ENCODE results near the gene TTC24.
"Not testable (repeated sequence)": the region's sequence is repeated elsewhere in the genome, so short reads cannot be mapped to it uniquely, and the experiment has no call there.

Gene TTC24

DNA sequence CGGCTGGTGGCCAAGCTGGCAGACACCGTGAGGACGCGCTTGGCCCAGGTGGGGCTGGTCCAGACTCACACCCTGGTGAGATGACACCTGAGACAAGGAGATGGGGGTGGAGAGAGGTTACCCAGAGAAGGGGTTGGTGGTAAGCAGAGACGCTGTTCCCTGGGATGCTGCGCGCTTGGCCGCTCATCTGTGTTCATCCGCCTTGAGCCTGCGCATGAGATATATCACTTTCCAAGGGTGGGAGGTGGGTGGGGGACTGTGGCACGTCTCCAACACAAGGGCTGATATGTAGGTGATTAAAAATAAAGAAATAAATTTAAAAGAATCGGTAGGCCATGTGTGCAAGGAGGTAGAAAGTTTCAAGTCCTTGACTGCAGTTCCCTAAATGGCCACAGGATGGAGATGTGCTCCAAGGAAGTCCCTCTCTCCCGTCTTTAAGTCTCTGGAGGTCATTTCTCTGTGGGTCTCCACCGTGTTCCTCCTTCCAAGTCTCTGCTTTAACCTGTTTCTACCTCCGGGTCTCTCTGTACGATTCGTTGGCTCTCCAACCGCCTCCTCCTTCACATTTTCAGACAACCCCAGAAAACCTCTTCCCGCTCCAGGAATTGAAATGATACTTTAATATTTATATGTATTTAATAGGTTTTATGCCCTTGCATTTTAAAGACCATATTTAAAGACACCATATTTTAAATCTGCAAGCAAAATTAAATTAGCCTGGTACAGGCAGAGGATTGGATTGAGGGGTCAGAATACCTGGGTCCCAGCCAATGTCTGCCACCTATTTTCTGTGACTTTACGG, 4.5 kb downstream of the TTC24 start:
- TF ChIP-seq MYC (IDR thresholded peaks at IDR 0.05; ENCODE audit: low read depth, low read length) = 0 out of 2 replicates have a peak, but pooled peaks have one; percentile 21
- TF ChIP-seq, protein P1, sequence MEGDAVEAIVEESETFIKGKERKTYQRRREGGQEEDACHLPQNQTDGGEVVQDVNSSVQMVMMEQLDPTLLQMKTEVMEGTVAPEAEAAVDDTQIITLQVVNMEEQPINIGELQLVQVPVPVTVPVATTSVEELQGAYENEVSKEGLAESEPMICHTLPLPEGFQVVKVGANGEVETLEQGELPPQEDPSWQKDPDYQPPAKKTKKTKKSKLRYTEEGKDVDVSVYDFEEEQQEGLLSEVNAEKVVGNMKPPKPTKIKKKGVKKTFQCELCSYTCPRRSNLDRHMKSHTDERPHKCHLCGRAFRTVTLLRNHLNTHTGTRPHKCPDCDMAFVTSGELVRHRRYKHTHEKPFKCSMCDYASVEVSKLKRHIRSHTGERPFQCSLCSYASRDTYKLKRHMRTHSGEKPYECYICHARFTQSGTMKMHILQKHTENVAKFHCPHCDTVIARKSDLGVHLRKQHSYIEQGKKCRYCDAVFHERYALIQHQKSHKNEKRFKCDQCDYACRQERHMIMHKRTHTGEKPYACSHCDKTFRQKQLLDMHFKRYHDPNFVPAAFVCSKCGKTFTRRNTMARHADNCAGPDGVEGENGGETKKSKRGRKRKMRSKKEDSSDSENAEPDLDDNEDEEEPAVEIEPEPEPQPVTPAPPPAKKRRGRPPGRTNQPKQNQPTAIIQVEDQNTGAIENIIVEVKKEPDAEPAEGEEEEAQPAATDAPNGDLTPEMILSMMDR (IDR thresholded peaks at IDR 0.05; ENCODE audit: low read depth, low read length) = peak; percentile 78
- TF ChIP-seq, protein P2, sequence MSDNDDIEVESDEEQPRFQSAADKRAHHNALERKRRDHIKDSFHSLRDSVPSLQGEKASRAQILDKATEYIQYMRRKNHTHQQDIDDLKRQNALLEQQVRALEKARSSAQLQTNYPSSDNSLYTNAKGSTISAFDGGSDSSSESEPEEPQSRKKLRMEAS (IDR thresholded peaks at IDR 0.05; ENCODE audit: low read depth, low read length) = peak; percentile 50
- no peak for TF ChIP-seq POLR2A (IDR thresholded peaks at IDR 0.05; ENCODE audit: extremely low read depth, insufficient read length)
- DNase-seq (ENCODE audit: low read depth) = peak; percentile 86
- no peak overlapping the region for H3K4me3 ChIP-seq (ENCODE audit: low read depth, low read length)

DNA sequence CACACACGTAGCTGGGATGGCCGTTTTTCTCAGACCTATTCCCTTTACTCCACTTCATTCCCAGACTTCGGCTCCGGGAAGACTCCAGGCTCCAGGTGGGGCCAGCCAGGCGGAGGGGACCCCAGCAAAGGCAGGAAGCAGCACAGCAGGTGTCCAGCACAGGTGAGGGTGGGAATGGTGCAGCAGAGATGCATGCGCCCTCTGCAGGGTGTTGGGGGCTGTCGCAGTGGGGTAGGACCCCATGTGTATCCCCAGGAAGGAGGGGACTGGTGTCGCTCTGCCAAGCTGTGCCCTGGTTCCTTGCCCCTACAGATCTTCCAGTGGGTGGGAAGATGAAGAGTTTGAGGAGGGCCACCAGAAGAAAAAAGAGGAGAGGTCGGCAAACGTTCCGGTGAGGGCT, 5.3 kb downstream of the TTC24 start:
- no peak for DNase-seq (ENCODE audit: low read depth)
- H3K4me3 ChIP-seq (ENCODE audit: low read depth, low read length) = no peak overlapping the region
- TF ChIP-seq POLR2A (IDR thresholded peaks at IDR 0.05; ENCODE audit: extremely low read depth, insufficient read length) (no peak), MYC (IDR thresholded peaks at IDR 0.05; ENCODE audit: low read depth, low read length) (no peak)
- TF ChIP-seq, protein P1 (IDR thresholded peaks at IDR 0.05; ENCODE audit: low read depth, low read length) = peak; percentile 52
- TF ChIP-seq, protein P2 (IDR thresholded peaks at IDR 0.05; ENCODE audit: low read depth, low read length) = no peak

DNA sequence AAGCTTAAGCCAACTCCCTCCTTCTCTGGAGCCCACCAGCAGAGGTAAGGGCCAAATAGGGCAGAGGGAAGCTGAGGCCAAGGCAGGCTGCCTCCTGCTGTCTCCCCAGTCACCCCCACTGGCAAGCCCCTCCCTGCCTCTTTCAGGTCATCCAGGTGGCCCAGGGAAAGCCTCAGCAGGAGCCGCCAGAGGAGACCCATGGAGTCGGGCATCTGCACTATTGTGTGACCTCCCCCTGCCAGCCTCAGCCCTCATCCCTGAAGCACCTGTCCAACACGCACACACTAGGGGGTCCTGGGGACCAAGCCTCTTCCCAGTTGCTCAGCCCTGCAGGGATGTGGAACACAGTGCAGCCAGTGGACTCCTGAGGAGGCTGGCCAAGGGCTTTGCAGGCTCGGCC, 6.8 kb downstream of the TTC24 start:
- no peak overlapping the region for H3K4me3 ChIP-seq (ENCODE audit: low read depth, low read length)
- TF ChIP-seq, protein P1 (IDR thresholded peaks at IDR 0.05; ENCODE audit: low read depth, low read length) = no peak
- TF ChIP-seq MYC (IDR thresholded peaks at IDR 0.05; ENCODE audit: low read depth, low read length) = no peak
- TF ChIP-seq, protein P2 (IDR thresholded peaks at IDR 0.05; ENCODE audit: low read depth, low read length) = no peak
- TF ChIP-seq POLR2A (IDR thresholded peaks at IDR 0.05; ENCODE audit: extremely low read depth, insufficient read length) = no peak
- no peak for DNase-seq (ENCODE audit: low read depth)

DNA sequence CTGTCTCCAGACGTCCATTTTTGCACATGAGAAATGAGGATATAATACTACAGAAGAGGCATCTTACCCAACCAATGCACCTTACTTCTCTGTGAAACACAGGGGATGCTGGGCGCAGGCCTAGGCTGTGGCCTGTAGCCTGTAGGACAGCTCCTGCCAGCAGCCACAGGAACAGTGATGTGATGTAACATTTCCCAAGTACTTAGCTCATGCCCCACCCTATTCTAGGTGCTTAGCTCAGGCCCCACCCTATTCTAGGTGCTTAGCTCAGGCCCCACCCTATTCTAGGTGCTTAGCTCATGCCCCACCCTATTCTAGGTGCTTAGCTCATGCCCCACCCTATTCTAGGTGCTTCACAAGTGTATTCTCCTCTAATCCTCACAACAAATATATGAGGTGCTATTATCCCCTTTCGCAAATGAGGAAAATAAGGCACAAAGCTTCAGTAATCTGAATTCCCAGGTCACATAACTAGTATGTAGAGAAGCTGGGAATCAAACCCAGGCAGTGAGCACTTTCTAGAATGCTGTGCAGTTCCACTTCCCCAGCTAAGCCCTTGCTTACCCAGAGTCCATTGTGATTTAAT, 7.5 kb downstream of the TTC24 start:
- no peak for TF ChIP-seq MYC (IDR thresholded peaks at IDR 0.05; ENCODE audit: low read depth, low read length)
- no peak for DNase-seq (ENCODE audit: low read depth)
- no peak overlapping the region for H3K4me3 ChIP-seq (ENCODE audit: low read depth, low read length)

DNA sequence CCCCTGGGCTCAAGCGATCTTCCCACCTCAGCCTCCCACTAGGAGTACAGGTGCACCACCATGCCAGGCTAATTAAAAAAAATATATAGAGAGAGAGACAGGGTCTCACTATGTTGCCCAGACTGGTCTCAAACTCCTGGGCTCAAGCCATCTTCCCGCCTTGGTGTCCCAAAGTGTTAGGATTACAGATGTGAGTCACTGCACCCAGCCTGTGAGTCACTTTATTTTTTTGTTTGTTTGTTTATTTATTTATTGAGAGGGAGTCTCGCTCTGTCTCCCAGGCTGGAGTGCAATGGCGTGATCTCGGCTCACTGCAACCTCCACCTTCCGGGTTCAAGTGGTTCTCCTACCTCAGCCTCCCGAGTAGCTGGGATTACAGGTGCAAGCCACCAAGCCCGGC, 8.4 kb downstream of the TTC24 start:
- H3K4me3 ChIP-seq (ENCODE audit: low read depth, low read length); DNase-seq (ENCODE audit: low read depth): not testable (repeated sequence)

DNA sequence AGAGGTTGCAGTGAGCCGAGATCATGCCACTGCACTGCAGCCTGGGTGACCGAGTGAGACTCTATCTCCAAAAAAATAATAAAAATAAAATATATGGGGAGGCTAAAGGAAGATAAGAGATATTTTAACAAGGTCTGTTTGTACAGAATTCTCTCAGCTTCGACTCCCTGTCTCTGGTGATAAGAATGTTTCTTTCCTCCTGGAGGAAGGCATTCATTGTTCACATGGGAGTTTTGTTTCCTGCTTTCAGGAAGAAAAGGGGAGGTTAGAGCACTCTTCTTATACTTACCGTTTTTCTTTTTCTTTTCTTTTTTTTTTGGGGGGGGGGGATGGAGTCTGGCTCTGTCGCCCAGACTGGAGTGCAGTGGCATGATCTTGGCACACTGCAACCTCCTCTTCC, 10.0 kb downstream of the TTC24 start:
- DNase-seq (ENCODE audit: low read depth) = no peak
- TF ChIP-seq, protein P2 (IDR thresholded peaks at IDR 0.05; ENCODE audit: low read depth, low read length) = no peak
- TF ChIP-seq MYC (IDR thresholded peaks at IDR 0.05; ENCODE audit: low read depth, low read length) = no peak
- TF ChIP-seq, protein P1 (IDR thresholded peaks at IDR 0.05; ENCODE audit: low read depth, low read length) = no peak
- H3K4me3 ChIP-seq (ENCODE audit: low read depth, low read length) = no peak overlapping the region

Data from NB4 (cell line).